Mesenchymal stem cell (in vitro differentiated cells and primary cell): ENCODE measurements around the gene ANO3.
A peak's percentile ranks its signal among the peaks of the same experiment; 100 is the strongest.
"Not testable (repeated sequence)": the region's sequence is repeated elsewhere in the genome, so short reads cannot be mapped to it uniquely, and the experiment has no call there.

Experiments
- DNase-seq: peaks from one replicate; pipeline ENCODE4 v3.0.0-alpha.2; 2013
- H2AFZ ChIP-seq: one replicate; pipeline ENCODE4 v1.6.1; 2013; ENCODE audit warnings: low read depth, mild to moderate bottlenecking, control low read depth, inconsistent platforms, low read length, moderate library complexity
- H2AK5ac ChIP-seq: 2 replicates; pipeline ENCODE4 v1.6.1; 2013; ENCODE audit warnings: low read length, moderate library complexity, mild to moderate bottlenecking, inconsistent platforms; ENCODE audit not compliant: severe bottlenecking
- H2BK120ac ChIP-seq: one replicate; pipeline ENCODE4 v1.6.1; 2013; ENCODE audit warnings: low read depth, mild to moderate bottlenecking, inconsistent platforms, low read length, moderate library complexity
- H2BK12ac ChIP-seq, 2 experiments: one replicate each; pipeline ENCODE4 v1.6.1; 2013; ENCODE audit warnings: inconsistent platforms in 2 of 2, low read length in 2 of 2, mild to moderate bottlenecking in 2 of 2, moderate library complexity in 2 of 2, control low read depth in 1 of 2
- H2BK15ac ChIP-seq: one replicate; pipeline ENCODE4 v1.6.1; 2013; ENCODE audit warnings: mild to moderate bottlenecking, low read depth, inconsistent platforms; ENCODE audit not compliant: poor library complexity, severe bottlenecking
- H2BK5ac ChIP-seq: 2 replicates; pipeline ENCODE4 v1.6.1; 2013; ENCODE audit warnings: low read depth, mild to moderate bottlenecking, low read length, control low read depth, inconsistent platforms; ENCODE audit not compliant: poor library complexity, severe bottlenecking
- H3K14ac ChIP-seq, 2 experiments: one replicate each; pipeline ENCODE4 v1.6.1; 2013; ENCODE audit warnings: inconsistent platforms in 2 of 2, low read length in 2 of 2, control low read depth in 1 of 2, mild to moderate bottlenecking in 1 of 2, moderate library complexity in 1 of 2
- H3K18ac ChIP-seq, 2 experiments: one replicate each; pipeline ENCODE4 v1.6.1; 2013; ENCODE audit warnings: inconsistent platforms in 2 of 2, low read length in 2 of 2, control low read depth in 1 of 2, low read depth in 1 of 2, mild to moderate bottlenecking in 1 of 2
- H3K23ac ChIP-seq, 2 experiments: one replicate each; pipeline ENCODE4 v1.6.1; 2013; ENCODE audit warnings: inconsistent platforms in 2 of 2, low read length in 2 of 2, mild to moderate bottlenecking in 2 of 2, moderate library complexity in 2 of 2, control low read depth in 1 of 2
- H3K27ac ChIP-seq: 2 replicates; pipeline ENCODE4 v1.5.1; 2013; ENCODE audit warnings: mild to moderate bottlenecking, moderate library complexity, low read length, control low read depth, inconsistent platforms; ENCODE audit not compliant: poor library complexity, severe bottlenecking
- H3K27me3 ChIP-seq, 2 experiments: 2 replicates each; pipeline versions ENCODE4 v1.6.1 to v1.7.0; 2013; ENCODE audit warnings: low read length in 2 of 2, mild to moderate bottlenecking in 2 of 2, moderate library complexity in 2 of 2, control low read depth in 1 of 2, inconsistent platforms in 1 of 2; ENCODE audit not compliant: control insufficient read depth in 1 of 2, insufficient read depth in 1 of 2
- H3K36me3 ChIP-seq, 2 experiments: 2 replicates each; pipeline versions ENCODE4 v1.6.1 to v1.7.0; 2013; ENCODE audit warnings: low read length in 2 of 2, control low read depth in 1 of 2, inconsistent platforms in 1 of 2, low read depth in 1 of 2, mild to moderate bottlenecking in 1 of 2; ENCODE audit not compliant: insufficient read depth in 2 of 2, control insufficient read depth in 1 of 2
- H3K4ac ChIP-seq, 2 experiments: one replicate each; pipeline ENCODE4 v1.6.1; 2013; ENCODE audit warnings: inconsistent platforms in 2 of 2, low read length in 2 of 2, mild to moderate bottlenecking in 2 of 2, moderate library complexity in 2 of 2, control low read depth in 1 of 2, low read depth in 1 of 2
- H3K4me1 ChIP-seq: 2 replicates; pipeline ENCODE4 v1.6.1; 2013; ENCODE audit warnings: low read depth, low read length, control low read depth; ENCODE audit not compliant: control insufficient read depth, insufficient read depth
- H3K4me2 ChIP-seq: 2 replicates; pipeline ENCODE4 v1.6.1; 2013; ENCODE audit warnings: low read length, mild to moderate bottlenecking, inconsistent platforms; ENCODE audit not compliant: poor library complexity, severe bottlenecking
- H3K4me3 ChIP-seq, 2 experiments: 2 replicates each; pipeline versions ENCODE4 v1.5.1 to v1.7.0; 2013; ENCODE audit warnings: low read length in 2 of 2, mild to moderate bottlenecking in 2 of 2, control low read depth in 1 of 2, low read depth in 1 of 2; ENCODE audit not compliant: insufficient read depth in 1 of 2
- H3K79me1 ChIP-seq: replicated peaks from 2 replicates; pipeline ENCODE4 v1.6.1; 2013; ENCODE audit warnings: mild to moderate bottlenecking, control low read depth, low read length, inconsistent platforms; ENCODE audit not compliant: poor library complexity, severe bottlenecking
- H3K9ac ChIP-seq: 2 replicates; pipeline ENCODE4 v1.7.0; 2013; ENCODE audit warnings: mild to moderate bottlenecking, low read length, moderate library complexity
- H3K9me3 ChIP-seq: 2 replicates; pipeline ENCODE4 v1.7.0; 2013; ENCODE audit warnings: mild to moderate bottlenecking, low read length; ENCODE audit not compliant: control insufficient read depth
- H4K8ac ChIP-seq: one replicate; pipeline ENCODE4 v1.6.1; 2013; ENCODE audit warnings: inconsistent platforms, mild to moderate bottlenecking, low read length, moderate library complexity
- H4K91ac ChIP-seq: one replicate; pipeline ENCODE4 v1.6.1; 2013; ENCODE audit warnings: mild to moderate bottlenecking, low read length, inconsistent platforms
- WGBS: methylation state at CpG from one replicate; pipeline ENCODE4 v1.1.7; 2013; ENCODE audit warnings: mixed read lengths; 5-methylcytosine and 5-hydroxymethylcytosine counted together

ANO3 gene

GRCh38 chr11:26595207-26595865, 263.4 kb downstream of the ANO3 start:
- H3K9ac ChIP-seq, H3K36me3 ChIP-seq, H4K91ac ChIP-seq, H3K27me3 ChIP-seq, H3K4me2 ChIP-seq, H2BK12ac ChIP-seq, H3K27ac ChIP-seq, H2BK120ac ChIP-seq, H3K9me3 ChIP-seq, DNase-seq, H2AK5ac ChIP-seq, H3K4me1 ChIP-seq, H3K23ac ChIP-seq, H4K8ac ChIP-seq, H2AFZ ChIP-seq, H2BK15ac ChIP-seq, H3K18ac ChIP-seq, H2BK5ac ChIP-seq, H3K4me3 ChIP-seq, H3K79me1 ChIP-seq, H3K4ac ChIP-seq, H3K14ac ChIP-seq: not testable (repeated sequence)
- 85% methylated on average over 7 of the region's 7 CpGs for WGBS

- H3K4me1 ChIP-seq, H2BK12ac ChIP-seq, H4K91ac ChIP-seq, H3K4me2 ChIP-seq, H3K4ac ChIP-seq, H2AFZ ChIP-seq, H2AK5ac ChIP-seq, H3K9ac ChIP-seq, H3K14ac ChIP-seq, H3K36me3 ChIP-seq, DNase-seq, H3K4me3 ChIP-seq, H2BK5ac ChIP-seq, H2BK120ac ChIP-seq, H3K79me1 ChIP-seq, H3K27ac ChIP-seq, H3K18ac ChIP-seq, H3K27me3 ChIP-seq, H3K9me3 ChIP-seq, H4K8ac ChIP-seq, H2BK15ac ChIP-seq, H3K23ac ChIP-seq: not testable (repeated sequence)
- 96% methylated on average over 20 of the region's 20 CpGs for WGBS
These were observed 265.2 kb downstream of the ANO3 start for GRCh38 chr11:26597049-26597689.

- WGBS, result no CpG with 5 or more reads among the region's 2 CpGs
These were observed 266.0 kb downstream of the ANO3 start for GRCh38 chr11:26597899-26598298.

GRCh38 chr11:26599425-26599824, 267.5 kb downstream of the ANO3 start:
- Histone ChIP-seq H2BK120ac (no peak overlapping the region), H4K8ac (no peak overlapping the region), H3K27me3 (no peaks in the 10 kb centered on the region), H3K79me1 (no peaks in the 10 kb centered on the region), H2BK15ac (no peak overlapping the region), H3K23ac (no peak overlapping the region), H2BK12ac (no peak overlapping the region), H3K4me2 (no peak overlapping the region), H3K9ac (peak overlapping the region; percentile 28), H3K4me3 (no peak overlapping the region), H2AK5ac (no peak overlapping the region), H2BK5ac (no peak overlapping the region), H3K18ac (no peak overlapping the region), H3K36me3 (no peaks in the 10 kb centered on the region), H3K27ac (no peak overlapping the region), H3K4ac (no peak overlapping the region), H4K91ac (no peak overlapping the region), H3K9me3 (no peaks in the 10 kb centered on the region), H3K14ac (no peak overlapping the region), H3K4me1 (no peaks in the 10 kb centered on the region), H2AFZ (no peak overlapping the region)
- WGBS, result 88% methylated on average over 2 of the region's 2 CpGs
- peak; percentile 60 for DNase-seq

More at GRCh38 chr11:26597899-26598298, 266.0 kb downstream of the ANO3 start:
- no peak overlapping the region for H2BK120ac ChIP-seq
- no peaks in the 10 kb centered on the region for H3K27me3 ChIP-seq
- H3K4me1 ChIP-seq, result no peaks in the 10 kb centered on the region
- no peaks in the 10 kb centered on the region for H3K79me1 ChIP-seq
- H3K9me3 ChIP-seq, result no peaks in the 10 kb centered on the region
- no peaks in the 10 kb centered on the region for H3K36me3 ChIP-seq
- no peak overlapping the region for H3K14ac ChIP-seq
- no peak overlapping the region for H2AFZ ChIP-seq
- no peak overlapping the region for H3K27ac ChIP-seq
- H4K91ac ChIP-seq, result no peak overlapping the region
- H3K18ac ChIP-seq, result no peak overlapping the region
- no peak for DNase-seq
- no peak overlapping the region for H4K8ac ChIP-seq
- H2BK15ac ChIP-seq, result no peak overlapping the region
- no peak overlapping the region for H2BK5ac ChIP-seq
- H2AK5ac ChIP-seq, result no peak overlapping the region
- H3K4me3 ChIP-seq, result no peak overlapping the region
- no peak overlapping the region for H2BK12ac ChIP-seq
- no peak overlapping the region for H3K4me2 ChIP-seq
- H3K23ac ChIP-seq, result no peak overlapping the region
- no peak overlapping the region for H3K4ac ChIP-seq
- no peak overlapping the region for H3K9ac ChIP-seq
